HepG2 (cell line): ENCODE measurements around the gene ADORA2B. TPM values are rescaled to one million over a fixed set of nuclear protein-coding genes. Genes with fewer than 3 reads are reported as not detected.

Source experiments
- ARNTL ChIP-seq: sonication (generic); formaldehyde crosslinking; IDR thresholded peaks from 2 replicates; pipeline ENCODE4 v1.4.0; 2020; ENCODE audit warnings: mild to moderate bottlenecking, missing genetic modification reagents
- CTCF ChIP-seq: sonication (generic); formaldehyde crosslinking; IDR thresholded peaks from 2 replicates; pipeline ENCODE4 v1.5.0; 2020; ENCODE audit warnings: mild to moderate bottlenecking, missing genetic modification reagents, moderate library complexity
- E2F5 ChIP-seq: sonication (generic); formaldehyde crosslinking; conservative IDR thresholded peaks from 2 replicates; pipeline ENCODE4 v1.4.0; 2020; ENCODE audit warnings: missing genetic modification reagents
- ELF4 ChIP-seq: sonication (generic); formaldehyde crosslinking; IDR thresholded peaks from 2 replicates; pipeline ENCODE4 v1.5.0; 2020; ENCODE audit warnings: missing genetic modification reagents, mild to moderate bottlenecking, moderate library complexity, borderline replicate concordance
- ERF ChIP-seq: IDR thresholded peaks from 2 replicates; pipeline ENCODE4 v1.6.1; 2018; ENCODE audit warnings: missing biosample characterization, missing genetic modification reagents
- HOXA9 ChIP-seq: sonication (generic); formaldehyde crosslinking; IDR thresholded peaks from 2 replicates; pipeline ENCODE4 v1.8.1; 2022; ENCODE audit warnings: missing genetic modification reagents, mild to moderate bottlenecking, moderate library complexity, borderline replicate concordance
- JDP2 ChIP-seq: sonication (generic); formaldehyde crosslinking; IDR thresholded peaks from 2 replicates; pipeline ENCODE4 v1.8.1; 2022; ENCODE audit warnings: missing genetic modification reagents, borderline replicate concordance
- PAF1 ChIP-seq: IDR thresholded peaks from 2 replicates; pipeline ENCODE4 v1.6.1; 2016; ENCODE audit warnings: missing genetic modification reagents, missing compliant biosample characterization
- PATZ1 ChIP-seq: sonication (generic); formaldehyde crosslinking; IDR thresholded peaks from 2 replicates; pipeline ENCODE4 v1.4.0; 2020; ENCODE audit warnings: missing genetic modification reagents
- RBFOX2 ChIP-seq: fragments of 200-400 bp; formaldehyde crosslinking; IDR thresholded peaks from 2 replicates; pipeline ENCODE4 v1.6.1; 2017; ENCODE audit warnings: low read depth, mild to moderate bottlenecking, low read length
- SAP130 ChIP-seq: IDR thresholded peaks from 2 replicates; pipeline ENCODE4 v1.6.1; 2016; ENCODE audit warnings: low read depth
- ZC3H13 ChIP-seq: sonication (generic); formaldehyde crosslinking; IDR thresholded peaks from 2 replicates; pipeline ENCODE4 v1.8.1; 2023; ENCODE audit warnings: mild to moderate bottlenecking, missing genetic modification reagents, moderate library complexity
- ZNF235 ChIP-seq: sonication (generic); formaldehyde crosslinking; IDR thresholded peaks from 2 replicates; pipeline ENCODE4 v1.8.1; 2023; ENCODE audit warnings: mild to moderate bottlenecking, missing genetic modification reagents, borderline replicate concordance
- ZNF503 ChIP-seq: sonication (generic); formaldehyde crosslinking; IDR thresholded peaks from 2 replicates; pipeline ENCODE4 v1.4.0; 2020; ENCODE audit warnings: missing genetic modification reagents
- ZNF550 ChIP-seq: sonication (generic); formaldehyde crosslinking; IDR thresholded peaks from 2 replicates; pipeline ENCODE4 v1.4.0; 2020; ENCODE audit warnings: mild to moderate bottlenecking, missing genetic modification reagents, borderline replicate concordance
- ZNF563 ChIP-seq: sonication (generic); formaldehyde crosslinking; IDR thresholded peaks from 2 replicates; pipeline ENCODE4 v1.8.0; 2022; ENCODE audit warnings: mild to moderate bottlenecking, moderate library complexity, missing genetic modification reagents
- ZNF652 ChIP-seq: IDR thresholded peaks from 2 replicates; pipeline ENCODE4 v1.6.1; 2016; ENCODE audit warnings: low read depth, borderline replicate concordance
- ZNF770 ChIP-seq: sonication (generic); formaldehyde crosslinking; IDR thresholded peaks from 2 replicates; pipeline ENCODE4 v1.5.0; 2020; ENCODE audit warnings: mild to moderate bottlenecking, missing genetic modification reagents
- ZNF782 ChIP-seq: sonication (generic); formaldehyde crosslinking; IDR thresholded peaks from 2 replicates; pipeline ENCODE4 v1.4.0; 2020; ENCODE audit warnings: missing genetic modification reagents, mild to moderate bottlenecking, borderline replicate concordance
- ZNF816 ChIP-seq: sonication (generic); formaldehyde crosslinking; IDR thresholded peaks from 2 replicates; pipeline ENCODE4 v1.8.0; 2022; ENCODE audit warnings: missing genetic modification reagents, mild to moderate bottlenecking, borderline replicate concordance
- polyA plus RNA-seq, 8 experiments: library from polyadenylated mRNA; depleted of rRNA in 3 of 8; stranded (reverse) in 7 of 8; unstranded in 1 of 8; fragments of >200 nt; fragmentation: Illumina TruSeq in 4 of 8; extraction: Trizol in 4 of 8; gene quantifications; 2 replicates each; pipeline versions ENCODE4 v1.2.1 to v1.2.3, GENCODE V29; 2011 to 2016; ENCODE audit warnings: low read depth in 4 of 8, missing spikeins in 1 of 8, mixed read lengths in 1 of 8; ENCODE audit not compliant: insufficient read depth in 1 of 8
- total RNA-seq, 5 experiments: library from RNA; depleted of rRNA; stranded (reverse); fragments of >200 nt; fragmentation: Illumina TruSeq; extraction: Trizol; gene quantifications; 2 replicates each; pipeline ENCODE4 v1.2.3, GENCODE V29; 2016; ENCODE audit warnings: low read depth in 1 of 5

Gene ADORA2B
- total and polyA plus RNA-seq, 2 of the 13 experiments (the other 11 are each of a cell fraction or from before 2014, with no cell fraction given), result 10.4 to 20.0 TPM

- TF ChIP-seq ZNF235 (CRISPR knock-in tag) (peak; percentile 87; the same call in 1 of the 2 replicates), ZNF503 (CRISPR knock-in tag) (no peak), ZNF782 (CRISPR knock-in tag) (peak; percentile 82; the same call in 1 of the 2 replicates), ZNF816 (CRISPR knock-in tag) (no peak), PAF1 (no peak), ZC3H13 (CRISPR knock-in tag) (no peak; the same call in 1 of the 2 replicates), ZNF563 (peak; percentile 93), ELF4 (CRISPR knock-in tag) (no peak), HOXA9 (CRISPR knock-in tag) (0 out of 2 replicates have a peak, but pooled peaks have one; percentile 29), ZNF770 (CRISPR knock-in tag) (0 out of 2 replicates have a peak, but pooled peaks have one; percentile 34), SAP130 (CRISPR knock-in tag) (peak; percentile 77), ZNF550 (CRISPR knock-in tag) (no peak), ARNTL (CRISPR knock-in tag) (peak; percentile 44; the same call in 1 of the 2 replicates), PATZ1 (peak; percentile 44; the same call in 1 of the 2 replicates), JDP2 (CRISPR knock-in tag) (no peak), RBFOX2 (peak; percentile 83), E2F5 (0 out of 2 replicates have a peak, but pooled peaks have one; percentile 7), CTCF (peak; percentile 76), ERF (CRISPR knock-in tag) (peak; percentile 10; the same call in 1 of the 2 replicates), ZNF652 (CRISPR knock-in tag) (no peak)
Observed at GRCh38 chr17:15944759-15945526, at the start of gene ADORA2B (continued).
